Stomach (tissue), 4 donors: ENCODE results near the gene PRLR.

Source experiments
- CTCF ChIP-seq, 7 experiments: fragments of 450-650 bp in 4 of 7; fragments of 200-600 bp in 3 of 7; sonication (generic) in 3 of 7; IDR thresholded peaks; one replicate each; pipeline ENCODE4 v1.5.1; 2016 to 2019; ENCODE audit warnings: antibody characterized with exemption in 7 of 7, control low read depth in 2 of 7, mild to moderate bottlenecking in 1 of 7
- POLR2A ChIP-seq, 4 donors: fragments of 450-650 bp; IDR thresholded peaks; one replicate each; pipeline ENCODE4 v1.6.1; 2016; ENCODE audit warnings: antibody characterized with exemption in 4 of 4, control low read depth in 2 of 4, mild to moderate bottlenecking in 1 of 4, moderate library complexity in 1 of 4

GRCh38 chr5:35052838-35053237, 177.4 kb downstream of the PRLR start:
- TF ChIP-seq CTCF (IDR thresholded peaks at IDR 0.05) (no peak), POLR2A (IDR thresholded peaks at IDR 0.05) (no peak)
